RCC 7860 (cell line): ENCODE measurements around the gene FOXL1.
"Not testable (repeated sequence)": the region's sequence is repeated elsewhere in the genome, so short reads cannot be mapped to it uniquely, and the experiment has no call there.

Experiments used
- DNase-seq: peaks from one replicate; pipeline ENCODE4 v3.0.0-alpha.2; 2015; ENCODE audit warnings: low spot score
- FAIRE-seq: peaks from 2 replicates; lab custom pipeline; 2012; peaks lifted over from hg19 to GRCh38; lab: Jason Lieb, UNC

FOXL1 gene

GRCh38 chr16:86579268-86580062 is 1.1 kb downstream of the FOXL1 start:
- DNase-seq: no peak
- no peak for FAIRE-seq

GRCh38 chr16:86580063-86580790 is 1.9 kb downstream of the FOXL1 start:
- no peak for FAIRE-seq
- no peak for DNase-seq

GRCh38 chr16:86580791-86581170 is 2.4 kb downstream of the FOXL1 start:
- no peak for DNase-seq
- FAIRE-seq: no peak

GRCh38 chr16:86581458-86581857 is 3.1 kb downstream of the FOXL1 start:
- FAIRE-seq (no peak), DNase-seq (no peak)

GRCh38 chr16:86584071-86584685 is 5.8 kb downstream of the FOXL1 start:
- FAIRE-seq: no peak
- peak; percentile 86 for DNase-seq

- FAIRE-seq (peak; percentile 80), DNase-seq (peak; percentile 93)
These were observed 6.7 kb downstream of the FOXL1 start for GRCh38 chr16:86584726-86585721.

- DNase-seq: peak; percentile 39
These were observed 7.7 kb downstream of the FOXL1 start for GRCh38 chr16:86585821-86586611.

GRCh38 chr16:86587487-86587886 is 9.1 kb downstream of the FOXL1 start:
- no peak for DNase-seq
- FAIRE-seq: no peak

More at GRCh38 chr16:86585821-86586611, 7.7 kb downstream of the FOXL1 start:
- FAIRE-seq: no peak

- FAIRE-seq, DNase-seq: not testable (repeated sequence)
These were observed 9.6 kb downstream of the FOXL1 start for GRCh38 chr16:86587955-86588354.

GRCh38 chr16:86590501-86591144 is 12.3 kb downstream of the FOXL1 start:
- FAIRE-seq: peak; percentile 78
- DNase-seq: peak; percentile 93

GRCh38 chr16:86591270-86591669 is 12.9 kb downstream of the FOXL1 start:
- DNase-seq (no peak), FAIRE-seq (no peak)

- FAIRE-seq (no peak), DNase-seq (no peak)
These were observed 15.7 kb downstream of the FOXL1 start for GRCh38 chr16:86593913-86594620.

GRCh38 chr16:86594721-86595120 is 16.4 kb downstream of the FOXL1 start:
- FAIRE-seq (no peak), DNase-seq (no peak)

- FAIRE-seq: no peak
- DNase-seq: peak; percentile 29
These were observed 17.7 kb downstream of the FOXL1 start for GRCh38 chr16:86595983-86596605.

- DNase-seq (no peak), FAIRE-seq (no peak)
These were observed 19.0 kb downstream of the FOXL1 start for GRCh38 chr16:86597126-86597879.

GRCh38 chr16:86597880-86598606 is 19.7 kb downstream of the FOXL1 start:
- FAIRE-seq: no peak

More at GRCh38 chr16:86597880-86598606, 19.7 kb downstream of the FOXL1 start:
- no peak for DNase-seq
